A673 (cell line): ENCODE results near the gene STAG1.

Source experiments
- EZH2 ChIP-seq: fragments of 200-600 bp; sonication (generic); IDR thresholded peaks from 2 replicates; pipeline ENCODE4 v1.6.1; 2017; ENCODE audit warnings: borderline replicate concordance, low read depth, mild to moderate bottlenecking, mixed read lengths, antibody characterized with exemption, low read length; ENCODE audit not compliant: poor library complexity, severe bottlenecking
- TF ChIP-seq, protein P1 (sequence below): fragments of 300-800, 200-600 bp; sonication (generic); conservative IDR thresholded peaks from 2 replicates; pipeline ENCODE4 v1.5.1; 2017; ENCODE audit warnings: low read depth, mild to moderate bottlenecking, antibody characterized with exemption, low read length, moderate library complexity, mixed read lengths

DNA sequence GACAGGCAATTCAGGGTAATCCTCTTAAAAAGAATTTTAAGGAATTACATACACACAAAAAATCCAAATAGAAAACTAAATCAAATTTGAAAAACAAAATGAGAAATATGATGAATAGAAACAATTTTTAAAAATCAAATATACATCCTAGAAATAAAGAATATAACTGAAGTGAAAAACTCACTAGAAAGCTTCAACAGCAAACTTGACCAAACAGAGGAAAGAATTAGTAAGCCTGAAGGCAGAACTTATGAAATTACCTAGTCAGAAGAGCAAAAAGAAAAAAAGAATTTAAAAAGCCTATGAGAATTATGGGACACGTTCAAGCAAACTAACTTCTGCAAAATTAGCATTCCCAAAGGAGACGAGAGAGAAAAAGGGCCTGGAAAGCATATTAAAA lies 296.0 kb downstream of the STAG1 start:
- TF ChIP-seq, protein P1, sequence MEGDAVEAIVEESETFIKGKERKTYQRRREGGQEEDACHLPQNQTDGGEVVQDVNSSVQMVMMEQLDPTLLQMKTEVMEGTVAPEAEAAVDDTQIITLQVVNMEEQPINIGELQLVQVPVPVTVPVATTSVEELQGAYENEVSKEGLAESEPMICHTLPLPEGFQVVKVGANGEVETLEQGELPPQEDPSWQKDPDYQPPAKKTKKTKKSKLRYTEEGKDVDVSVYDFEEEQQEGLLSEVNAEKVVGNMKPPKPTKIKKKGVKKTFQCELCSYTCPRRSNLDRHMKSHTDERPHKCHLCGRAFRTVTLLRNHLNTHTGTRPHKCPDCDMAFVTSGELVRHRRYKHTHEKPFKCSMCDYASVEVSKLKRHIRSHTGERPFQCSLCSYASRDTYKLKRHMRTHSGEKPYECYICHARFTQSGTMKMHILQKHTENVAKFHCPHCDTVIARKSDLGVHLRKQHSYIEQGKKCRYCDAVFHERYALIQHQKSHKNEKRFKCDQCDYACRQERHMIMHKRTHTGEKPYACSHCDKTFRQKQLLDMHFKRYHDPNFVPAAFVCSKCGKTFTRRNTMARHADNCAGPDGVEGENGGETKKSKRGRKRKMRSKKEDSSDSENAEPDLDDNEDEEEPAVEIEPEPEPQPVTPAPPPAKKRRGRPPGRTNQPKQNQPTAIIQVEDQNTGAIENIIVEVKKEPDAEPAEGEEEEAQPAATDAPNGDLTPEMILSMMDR = no peak
- no peak for TF ChIP-seq EZH2
